Myocyte (in vitro differentiated cells): ENCODE results near the gene FOXJ3. TPM values are rescaled to one million over a fixed set of nuclear protein-coding genes. Genes with fewer than 3 reads are reported as not detected.

Experiments
- DNase-seq: peaks from one replicate; pipeline ENCODE4 v3.0.0-alpha.2; 2012; ENCODE audit warnings: low read depth
- total RNA-seq: library from RNA; depleted of rRNA; stranded (reverse); fragments of >200 nt; gene quantifications from 2 replicates; pipeline ENCODE4 v1.2.3, GENCODE V29; 2014

Gene FOXJ3
- total RNA-seq, 1 donor from 2014 or later: 45.1 TPM

DNA sequence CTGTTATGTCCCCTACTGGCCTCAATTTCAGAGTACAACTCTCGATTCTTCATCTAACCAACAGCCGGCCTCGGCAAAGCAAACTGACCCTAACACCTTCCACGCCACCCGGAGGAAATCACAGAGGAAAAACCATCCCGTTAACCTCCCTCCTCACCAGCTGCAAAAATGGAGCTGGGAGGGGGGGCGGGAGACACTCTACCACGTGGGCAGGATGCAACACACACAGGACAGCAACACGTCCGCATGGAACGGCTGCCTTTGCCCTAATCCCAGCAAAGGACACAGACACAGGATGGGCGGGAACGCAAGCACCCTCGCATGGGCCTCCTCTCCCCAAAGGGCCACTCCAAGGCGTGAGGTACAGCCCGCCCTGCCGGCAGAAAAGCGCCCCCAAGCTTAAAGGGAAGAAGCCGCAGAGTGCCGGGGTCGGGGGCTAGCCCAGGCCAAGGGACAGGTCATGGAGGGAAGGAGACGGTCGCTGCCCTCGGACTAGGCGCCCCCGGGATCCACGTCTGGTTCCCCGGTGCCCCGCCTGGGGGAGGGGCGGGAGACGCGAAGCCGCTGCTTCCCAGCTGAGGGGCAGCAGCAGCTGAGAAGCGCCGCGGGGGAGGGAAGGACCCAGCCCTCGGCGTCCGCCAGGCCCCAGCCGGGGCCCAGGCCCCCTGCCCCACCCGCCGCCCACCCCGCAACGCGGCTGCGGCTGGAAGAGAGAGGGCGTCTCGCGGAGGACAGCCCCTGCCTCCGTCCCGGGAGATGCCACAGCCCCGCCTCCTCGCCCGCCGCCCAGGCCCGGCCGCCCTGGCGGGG lies 590 bp downstream of the FOXJ3 start:
- peak; percentile 64 for DNase-seq

DNA sequence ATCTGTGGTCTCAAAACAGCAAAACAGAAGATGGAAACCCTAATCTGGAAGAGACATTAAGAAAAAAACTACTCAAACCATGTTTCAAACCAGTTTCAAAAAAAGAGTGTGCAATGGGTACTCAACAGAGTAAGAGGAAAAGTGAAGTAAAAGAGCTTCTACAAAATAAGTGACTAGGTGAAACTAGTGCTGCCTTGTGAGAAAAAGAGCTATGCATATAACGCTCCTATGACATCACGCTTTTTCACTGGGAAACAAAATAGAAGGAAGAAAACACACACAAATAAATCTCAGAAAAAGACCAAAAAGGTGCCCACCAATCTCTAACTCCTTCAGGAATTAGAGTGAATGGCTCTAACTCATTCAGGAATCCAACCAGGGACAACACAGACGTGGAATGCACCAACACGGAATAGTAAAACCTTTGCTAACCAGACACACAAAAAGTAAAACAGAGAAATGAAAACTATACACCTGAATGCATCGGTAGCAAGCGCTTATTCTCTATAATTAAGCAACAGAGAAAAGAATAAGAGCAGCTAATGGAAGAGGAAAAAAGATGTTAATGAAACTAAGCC lies 1.3 kb downstream of the FOXJ3 start:
- no peak for DNase-seq

DNA sequence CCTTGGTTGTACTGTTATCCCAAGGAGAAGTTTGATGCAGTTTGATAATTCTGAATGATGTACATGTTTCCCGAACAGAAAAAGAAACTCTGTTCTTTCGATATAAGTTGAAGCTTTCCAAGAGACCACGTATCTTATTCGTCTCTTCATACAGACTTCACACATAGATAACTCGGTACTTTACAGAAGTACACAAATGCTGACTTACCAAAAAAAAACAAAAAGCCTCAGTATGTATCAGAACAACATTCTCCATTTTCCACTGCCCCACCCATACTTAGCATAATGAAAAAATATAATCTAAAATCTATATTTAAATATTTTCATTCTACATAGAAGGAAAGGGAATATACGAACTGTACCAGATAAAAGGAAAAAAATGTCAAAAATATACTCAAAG lies 2.2 kb downstream of the FOXJ3 start:
- no peak for DNase-seq

DNA sequence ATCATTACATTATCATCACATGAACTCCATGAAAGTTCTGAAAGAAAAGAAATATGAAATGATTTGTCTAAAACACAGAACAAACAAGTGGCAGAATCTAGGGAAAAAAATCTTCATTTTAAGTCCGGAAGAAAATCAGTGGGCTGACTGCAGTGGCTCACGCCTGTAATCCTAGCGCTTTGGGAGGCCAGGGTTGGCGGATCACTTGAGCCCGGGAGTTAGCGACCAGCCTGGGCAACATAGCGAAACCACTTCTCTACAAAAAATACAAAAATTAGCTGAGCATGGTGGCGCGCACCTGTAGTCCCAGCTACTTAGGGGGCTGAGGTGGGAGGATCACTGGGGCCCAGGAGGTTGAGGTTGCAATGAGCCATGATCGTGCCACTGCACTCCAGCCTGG lies 4.8 kb downstream of the FOXJ3 start:
- no peak for DNase-seq

DNA sequence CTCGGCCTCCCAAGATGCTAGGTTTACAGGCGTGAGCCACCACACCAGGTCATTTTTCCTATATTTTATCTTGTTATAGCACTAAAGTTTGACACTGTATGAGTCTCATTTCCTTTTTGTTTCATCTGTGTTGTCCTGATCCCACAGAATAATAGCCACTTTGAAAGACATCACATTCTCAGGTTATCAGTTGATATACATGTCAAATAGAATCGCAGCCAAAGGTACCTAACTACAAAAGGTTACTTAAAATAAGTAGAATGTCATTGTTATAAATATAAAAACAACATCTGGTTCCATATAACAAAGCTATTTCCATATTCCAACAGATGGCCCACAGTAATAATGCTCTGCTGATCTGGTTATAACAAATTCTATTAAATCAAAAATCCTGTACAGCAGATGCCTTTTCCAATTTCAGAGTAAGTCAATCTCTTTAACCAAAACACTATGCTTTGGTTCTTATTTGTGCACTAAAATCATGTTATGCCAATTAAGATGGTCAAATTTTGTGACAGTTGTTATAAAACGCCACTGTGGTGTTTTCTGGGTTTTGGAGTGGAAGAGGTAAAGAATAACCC lies 6.0 kb downstream of the FOXJ3 start:
- no peak for DNase-seq

DNA sequence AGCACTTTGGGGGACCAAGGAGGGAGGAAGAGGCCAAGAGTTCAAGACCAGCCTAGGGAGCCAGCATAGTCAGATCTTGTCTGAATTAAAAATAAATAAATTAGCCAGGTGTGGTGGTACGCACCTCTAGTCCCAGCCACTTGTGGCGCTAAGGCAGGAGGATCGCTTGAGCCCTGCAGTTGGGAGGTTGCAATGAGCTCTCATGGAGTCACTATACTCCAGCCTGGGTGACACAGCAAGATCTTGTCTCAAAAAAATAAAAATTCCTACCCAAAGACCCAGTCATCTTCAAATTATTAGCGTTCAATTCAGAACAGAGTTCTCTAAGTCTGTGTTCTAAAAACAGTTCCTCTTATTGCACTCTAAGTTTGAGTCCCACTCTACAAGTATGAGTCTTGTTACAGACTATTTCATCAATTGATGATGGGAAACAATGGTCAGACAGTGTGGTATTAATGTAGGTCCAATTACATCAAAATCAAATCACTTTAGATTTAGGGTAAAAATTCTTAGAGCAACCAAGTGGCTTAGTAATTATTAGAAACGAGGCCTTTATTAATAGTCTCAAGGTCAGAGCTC lies 6.9 kb downstream of the FOXJ3 start:
- DNase-seq: no peak

DNA sequence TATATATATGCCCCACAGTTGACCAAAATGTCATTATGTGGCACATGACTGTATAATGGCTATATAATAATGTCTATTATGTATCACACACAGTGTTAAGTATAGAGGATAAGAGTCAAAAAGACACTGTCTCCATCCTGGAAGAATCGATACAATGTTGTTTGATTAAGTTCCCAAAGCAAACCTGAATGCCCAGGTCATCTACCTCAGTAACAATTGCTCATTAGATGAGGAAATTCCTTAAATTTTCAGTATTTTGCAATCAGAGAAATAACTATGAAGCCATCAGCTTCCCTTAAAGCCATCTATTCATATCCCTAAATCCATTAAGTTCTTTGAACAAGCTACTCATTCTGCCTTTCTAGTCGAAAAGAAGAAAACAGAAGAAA lies 10.0 kb downstream of the FOXJ3 start:
- no peak for DNase-seq

DNA sequence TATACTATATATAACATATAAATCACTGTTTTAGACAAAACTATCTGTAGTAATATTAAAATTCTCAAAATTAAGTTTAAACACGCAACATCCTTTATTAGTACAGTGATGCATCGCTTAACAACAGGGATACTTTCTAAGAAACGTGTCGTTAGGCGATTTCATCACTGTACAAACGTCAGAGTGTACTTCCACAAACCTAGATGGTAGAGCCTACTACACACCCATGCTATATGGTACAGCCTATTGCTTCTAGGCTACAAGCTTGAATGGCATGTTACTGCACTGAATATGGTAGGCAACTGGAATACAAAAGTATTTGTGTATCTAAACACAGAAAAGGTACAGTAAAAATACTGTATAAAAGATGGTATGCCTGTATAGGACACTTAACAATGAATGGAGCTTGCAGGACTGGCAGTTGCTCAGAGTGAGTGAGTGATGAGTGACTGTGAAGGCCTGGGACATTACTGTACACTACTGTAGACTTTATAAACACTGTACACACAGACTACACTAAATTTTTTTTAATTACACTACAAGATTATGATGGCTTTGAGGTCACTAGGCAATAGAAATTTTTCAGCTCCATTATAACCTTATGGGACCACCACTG lies 10.5 kb downstream of the FOXJ3 start:
- no peak for DNase-seq

DNA sequence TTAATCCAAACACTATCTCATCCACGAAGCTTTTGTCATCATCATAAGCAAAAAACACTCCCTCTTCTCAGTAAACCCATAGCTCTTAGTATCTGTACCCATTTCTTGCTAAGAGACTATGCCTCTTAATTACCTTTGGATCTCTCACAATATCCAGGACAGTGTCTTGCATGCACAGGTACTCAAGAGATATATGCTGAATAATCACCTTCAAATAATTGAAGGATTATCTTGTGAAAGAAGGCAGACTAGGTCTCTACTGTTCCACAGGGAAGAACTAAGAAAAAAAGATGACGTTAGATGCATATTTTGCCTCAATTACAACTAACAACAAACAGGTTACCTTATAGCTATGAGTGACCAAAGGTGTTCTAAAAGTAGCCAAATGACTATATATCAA lies 11.5 kb downstream of the FOXJ3 start:
- DNase-seq: no peak

DNA sequence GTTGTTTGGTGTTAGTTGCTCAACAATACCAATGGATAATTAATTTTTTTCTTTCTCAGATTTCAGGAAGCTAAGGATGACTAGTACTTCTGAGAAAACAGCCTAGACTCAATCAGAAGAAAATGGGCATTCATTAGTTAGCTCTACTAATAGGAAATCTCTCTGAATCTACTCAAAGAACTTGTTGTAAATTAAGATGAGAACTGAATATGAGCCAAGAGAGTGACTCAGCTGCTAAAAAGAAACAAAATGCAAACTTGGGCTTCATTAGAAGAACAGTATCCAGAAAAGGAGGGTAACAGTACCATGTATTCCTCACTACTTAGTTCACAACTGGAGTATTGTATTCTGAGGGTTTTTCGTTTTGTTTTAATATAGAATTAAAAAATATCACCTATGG lies 12.5 kb downstream of the FOXJ3 start:
- DNase-seq: peak; percentile 14

DNA sequence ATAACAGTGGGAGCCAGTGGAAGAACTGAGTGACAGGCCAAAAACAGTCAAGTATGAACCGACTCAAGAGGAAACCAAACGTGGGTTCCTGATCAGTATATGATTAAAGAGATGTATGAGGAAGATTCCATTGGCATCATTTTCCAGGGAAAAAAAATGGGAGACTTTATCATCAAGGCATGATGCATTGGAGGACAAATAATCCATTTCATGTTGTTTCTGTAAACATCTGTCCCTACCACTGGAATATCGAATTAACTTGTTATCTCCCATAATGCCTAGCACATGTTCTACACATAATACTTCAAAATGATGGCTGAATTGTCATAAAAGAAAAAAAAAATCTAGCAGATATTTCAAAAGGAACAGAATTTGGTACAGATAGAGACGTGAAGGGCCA lies 13.3 kb downstream of the FOXJ3 start:
- DNase-seq: no peak

DNA sequence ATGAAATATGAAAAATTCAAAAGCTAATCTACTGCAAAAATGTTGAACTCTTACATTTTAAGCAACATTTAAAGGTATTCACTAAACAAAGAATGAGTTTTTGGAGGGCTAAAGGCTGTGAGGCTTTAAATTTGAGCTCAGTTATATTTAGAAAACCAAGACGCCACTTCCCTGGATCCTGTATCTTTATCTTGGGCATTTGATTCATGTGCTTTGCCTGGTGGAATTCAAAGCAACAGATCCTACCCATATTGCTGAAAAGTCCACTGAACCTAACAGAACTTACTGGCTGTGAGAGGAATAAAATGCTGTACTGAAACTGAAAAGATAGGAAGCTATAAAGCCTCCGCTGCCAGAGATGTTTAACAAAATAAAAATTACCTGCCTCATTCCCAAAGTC lies 14.3 kb downstream of the FOXJ3 start:
- no peak for DNase-seq

DNA sequence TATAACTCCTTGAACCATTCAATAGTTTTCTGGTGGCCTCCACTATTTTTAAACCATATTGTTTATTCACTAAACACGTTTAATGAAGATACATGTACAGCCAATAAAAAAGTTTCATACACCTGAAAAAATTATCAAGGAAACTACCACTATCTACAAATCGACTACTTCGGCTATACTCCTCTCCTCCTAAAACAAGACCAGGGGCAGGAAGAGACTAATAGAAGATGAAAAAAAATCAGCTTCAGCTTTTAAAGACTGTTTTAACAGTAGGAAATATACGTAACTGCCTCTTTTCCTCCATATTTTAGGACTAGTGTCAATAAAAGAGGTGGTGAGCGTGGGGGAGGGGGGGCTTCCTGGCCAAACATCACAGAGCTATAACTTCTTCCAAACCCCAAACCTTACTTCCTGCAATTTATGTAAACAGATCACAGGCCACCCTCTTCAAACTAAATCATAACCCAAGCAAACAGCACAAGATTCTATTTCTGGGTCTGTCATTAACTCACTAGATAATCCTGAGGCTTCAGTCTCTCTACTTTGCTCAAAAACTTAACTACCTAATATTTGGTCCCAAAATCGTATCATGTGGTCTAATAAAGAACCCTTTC lies 15.1 kb downstream of the FOXJ3 start:
- no peak for DNase-seq

DNA sequence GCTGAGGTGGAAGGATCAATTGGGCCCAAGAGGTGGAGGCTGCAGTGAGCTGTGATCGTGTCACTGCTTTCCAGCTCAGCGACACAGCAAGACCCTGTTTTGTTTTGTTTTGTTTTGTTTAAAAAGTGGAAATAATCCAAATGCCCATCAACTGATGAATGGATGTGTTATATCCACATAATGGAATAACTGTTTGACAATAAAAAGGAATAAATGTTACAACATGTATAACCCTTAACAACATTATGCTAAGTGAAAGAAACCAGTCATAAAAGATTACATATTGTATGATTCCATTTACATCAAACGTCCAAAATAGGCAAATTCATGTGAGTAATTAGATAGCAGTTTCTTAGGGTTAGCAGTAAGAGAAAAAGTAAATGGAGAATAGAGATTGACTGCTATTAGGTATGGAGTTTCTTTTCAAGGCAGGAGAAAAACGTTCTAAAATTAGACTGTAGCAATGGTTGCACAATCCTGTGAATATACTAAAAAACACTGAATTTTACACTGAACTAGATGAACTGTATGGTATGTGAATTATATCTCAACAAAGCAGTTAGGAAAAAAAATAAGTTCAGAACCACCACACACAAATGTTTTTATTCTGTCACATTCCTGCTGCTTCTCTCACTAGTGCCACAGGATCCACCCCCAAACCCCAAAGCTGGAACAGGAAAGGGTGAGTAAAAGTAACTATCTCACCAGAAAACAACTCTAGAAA lies 15.7 kb downstream of the FOXJ3 start:
- peak; percentile 18 for DNase-seq

DNA sequence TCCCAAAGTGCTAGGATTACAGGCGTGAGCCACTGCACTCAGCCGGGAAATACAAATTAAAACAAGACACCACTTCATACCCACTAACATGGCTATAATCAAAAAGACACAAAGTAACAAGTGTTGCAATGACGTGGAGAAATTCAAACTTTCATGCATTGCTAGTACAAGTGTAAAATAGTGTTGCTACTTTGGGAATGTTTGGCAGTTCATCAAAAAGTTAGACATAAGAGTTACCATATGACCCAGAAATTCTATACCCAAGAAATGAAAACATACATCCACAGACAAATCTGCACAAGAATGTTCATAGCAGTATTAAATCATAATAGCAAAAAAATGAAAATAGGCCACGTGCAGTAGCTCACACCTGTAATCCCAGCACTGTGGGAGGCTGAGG lies 16.4 kb downstream of the FOXJ3 start:
- no peak for DNase-seq

DNA sequence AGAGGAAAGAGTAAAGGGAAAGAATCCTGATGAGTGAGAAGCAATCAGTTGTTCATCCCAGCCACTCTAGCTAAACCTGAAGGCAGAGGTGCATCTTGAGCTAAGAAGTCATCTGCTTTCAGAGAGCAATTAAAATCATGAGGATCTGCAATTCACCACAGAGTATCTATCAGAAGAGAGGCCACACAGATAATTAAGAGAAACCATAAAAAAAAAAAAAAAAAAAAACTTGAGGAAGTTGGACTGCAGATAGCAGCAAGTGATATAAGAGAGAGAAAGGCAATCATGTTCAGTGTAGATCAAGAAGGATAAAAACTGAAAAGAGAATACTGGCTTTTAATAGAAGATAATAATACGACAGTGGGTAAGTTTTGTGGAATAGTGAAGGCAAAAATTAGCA lies 17.7 kb downstream of the FOXJ3 start:
- DNase-seq: no peak

DNA sequence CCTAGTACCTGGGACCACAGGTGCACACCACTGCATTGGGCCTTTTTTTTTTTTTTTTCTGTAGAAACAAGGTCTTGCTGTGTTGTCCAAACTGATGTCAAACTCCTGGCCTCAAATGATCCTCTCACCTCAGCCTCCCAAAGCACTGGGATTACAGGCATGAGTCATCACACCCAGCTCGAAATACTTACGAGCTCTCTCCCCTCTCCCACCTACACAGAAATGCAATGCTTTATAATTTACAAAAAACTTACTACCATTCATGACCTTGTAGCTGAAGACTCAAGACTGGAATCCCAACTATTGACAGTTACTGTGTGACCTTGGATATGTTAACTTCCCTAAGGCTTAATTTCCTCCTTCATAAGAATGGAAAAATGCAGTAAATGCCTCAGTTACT lies 18.7 kb downstream of the FOXJ3 start:
- DNase-seq: no peak

DNA sequence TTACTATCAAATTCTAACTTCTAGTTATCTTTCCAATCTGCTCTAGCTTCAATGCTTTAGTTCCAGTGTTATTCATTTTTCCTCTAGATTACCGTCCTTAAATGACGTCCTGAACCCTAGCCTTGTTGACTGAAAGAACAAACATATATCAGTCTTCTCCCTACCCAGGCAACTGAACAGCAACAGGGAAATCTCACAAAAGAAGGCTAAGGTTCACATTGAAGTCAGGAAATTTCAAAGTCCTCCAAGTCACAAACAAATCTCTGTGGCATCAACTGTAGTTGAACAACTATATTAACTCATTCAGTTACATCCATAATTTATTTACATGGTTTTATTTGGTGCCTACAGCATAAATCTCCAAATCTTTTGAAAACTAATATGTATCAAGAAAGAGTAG lies 19.5 kb downstream of the FOXJ3 start:
- DNase-seq: no peak

DNA sequence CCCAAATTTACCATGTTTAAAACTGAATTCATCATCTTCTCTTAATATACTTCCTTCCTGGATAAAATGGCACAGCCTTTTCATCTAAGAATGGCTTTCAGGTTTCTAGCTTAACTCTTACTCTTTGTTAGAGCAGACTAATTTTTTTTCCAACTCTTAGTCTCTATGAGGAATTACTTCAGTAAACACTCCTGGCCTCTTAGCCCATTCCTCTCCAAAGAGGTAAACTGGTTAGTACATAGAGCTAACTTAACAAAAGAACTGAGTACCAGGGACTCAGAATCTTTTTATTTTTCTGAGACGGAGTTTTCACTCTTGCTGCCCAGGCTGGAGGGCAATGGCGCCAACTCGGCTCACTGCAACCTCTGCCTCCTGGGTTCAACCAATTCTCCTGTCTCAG lies 21.1 kb downstream of the FOXJ3 start:
- DNase-seq: no peak

DNA sequence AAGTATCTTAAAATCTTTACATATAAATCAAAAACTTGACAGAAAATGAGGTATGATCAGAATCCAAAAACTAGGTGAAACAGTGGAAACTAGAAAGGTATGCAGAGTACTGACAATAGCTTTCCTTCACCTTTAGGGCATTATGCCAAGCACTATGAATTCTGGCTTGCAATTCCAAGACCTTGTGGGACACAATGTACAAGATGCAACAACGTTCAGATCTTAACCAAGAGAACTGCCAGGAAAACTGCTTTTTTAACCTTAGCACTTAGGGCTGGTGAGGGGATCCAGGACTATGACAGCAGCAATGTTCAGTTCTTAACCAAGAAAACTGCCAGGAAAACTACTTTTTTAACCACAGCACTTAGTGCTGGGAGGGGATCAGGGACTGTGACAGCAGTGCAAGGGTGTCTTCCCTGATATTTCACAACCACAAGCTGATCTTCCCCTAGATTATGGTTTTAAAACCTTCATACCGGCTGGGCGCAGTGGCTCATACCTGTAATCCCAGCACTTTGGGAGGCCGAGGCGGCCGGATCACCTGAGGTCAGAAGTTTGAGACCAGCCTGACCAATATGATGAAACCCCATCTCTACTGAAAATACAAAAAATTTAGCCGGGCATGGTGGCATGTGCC lies 22.3 kb downstream of the FOXJ3 start:
- DNase-seq: no peak

DNA sequence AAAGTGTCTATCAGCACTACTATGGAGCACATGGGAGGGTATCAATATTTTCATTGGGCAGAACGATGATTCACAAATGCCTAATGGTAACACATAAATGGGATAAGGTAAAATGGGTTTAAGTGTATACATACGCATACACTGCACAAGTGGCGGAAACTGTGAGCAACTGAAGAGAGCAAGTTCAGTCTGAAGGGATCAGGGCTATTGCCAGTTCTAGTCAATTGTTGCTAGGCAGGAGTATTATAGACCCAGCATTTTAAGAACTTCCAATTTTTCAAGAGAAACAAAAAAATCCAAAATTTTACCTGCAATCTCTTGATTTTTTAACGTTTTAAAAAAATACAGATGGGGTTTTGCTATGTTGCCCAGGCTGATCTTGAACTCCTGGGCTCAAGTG lies 23.1 kb downstream of the FOXJ3 start:
- no peak for DNase-seq
